Spleen (tissue), 11 donors: ENCODE data around the gene AADAT. TPM values are rescaled to one million over a fixed set of nuclear protein-coding genes. Genes with fewer than 3 reads are reported as not detected.
"Not testable (repeated sequence)": the region's sequence is repeated elsewhere in the genome, so short reads cannot be mapped to it uniquely, and the experiment has no call there.

Experiments
- DNase-seq: peaks from one replicate; pipeline ENCODE4 v3.0.0-alpha.2; 2020
- H3K27ac ChIP-seq, 8 donors: fragments of 200-600 bp; sonication (generic) in 7 of 8; 1 replicate in 4 of 8; 2 replicates in 4 of 8; pipeline versions ENCODE4 v1.5.0 to v1.8.0; 2016 to 2021; ENCODE audit warnings: inconsistent platforms in 4 of 8, mild to moderate bottlenecking in 4 of 8, moderate library complexity in 1 of 8
- H3K27me3 ChIP-seq, 7 donors: fragments of 200-600 bp; sonication (generic) in 6 of 7; replicated peaks in 1 of 7; 1 replicate in 4 of 7; 2 replicates in 3 of 7; pipeline versions ENCODE4 v1.5.0 to v1.8.0; 2016 to 2021; ENCODE audit warnings: inconsistent platforms in 3 of 7, mild to moderate bottlenecking in 1 of 7
- H3K36me3 ChIP-seq, 6 donors: fragments of 200-600 bp; sonication (generic) in 5 of 6; 1 replicate in 4 of 6; 2 replicates in 2 of 6; pipeline versions ENCODE4 v1.5.0 to v1.8.0; 2016 to 2021; ENCODE audit warnings: inconsistent platforms in 2 of 6
- H3K4me1 ChIP-seq, 6 donors: fragments of 200-600 bp; sonication (generic) in 5 of 6; 1 replicate in 3 of 6; 2 replicates in 3 of 6; pipeline versions ENCODE4 v1.5.0 to v1.8.0; 2016 to 2021; ENCODE audit warnings: inconsistent platforms in 3 of 6
- H3K4me3 ChIP-seq, 8 donors: fragments of 200-600 bp; sonication (generic) in 7 of 8; 1 replicate in 4 of 8; 2 replicates in 4 of 8; pipeline versions ENCODE4 v1.5.0 to v1.8.0; 2016 to 2021; ENCODE audit warnings: inconsistent platforms in 4 of 8, mild to moderate bottlenecking in 4 of 8, moderate library complexity in 2 of 8
- H3K9me3 ChIP-seq, 8 donors: fragments of 200-600 bp; sonication (generic) in 7 of 8; 1 replicate in 4 of 8; 2 replicates in 4 of 8; pipeline versions ENCODE4 v1.5.0 to v1.8.0; 2016 to 2021; ENCODE audit warnings: inconsistent platforms in 4 of 8
- CTCF ChIP-seq, 11 experiments: fragments of 200-600 bp in 7 of 11; fragments of 450-650 bp in 4 of 11; sonication (generic) in 4 of 11; IDR thresholded peaks in 8 of 11; conservative IDR thresholded peaks in 3 of 11; 1 replicate in 7 of 11; 2 replicates in 4 of 11; pipeline versions ENCODE4 v1.4.0 to v1.8.0; 2016 to 2021; ENCODE audit warnings: antibody characterized with exemption in 11 of 11, inconsistent platforms in 4 of 11, mild to moderate bottlenecking in 1 of 11
- POLR2A ChIP-seq, 3 donors: fragments of 450-650 bp; IDR thresholded peaks; one replicate each; pipeline ENCODE4 v1.5.1; 2017; ENCODE audit warnings: antibody characterized with exemption in 3 of 3, mild to moderate bottlenecking in 1 of 3
- POLR2AphosphoS5 ChIP-seq, 3 donors: sonication (generic); formaldehyde crosslinking; IDR thresholded peaks; one replicate each; pipeline ENCODE4 v1.5.1; 2017; ENCODE audit warnings: antibody characterized with exemption in 3 of 3
- WGBS, 5 donors: extraction: QIAGEN DNeasy Blood & Tissue Kit in 3 of 5; methylation state at CpG; one replicate each; pipeline versions ENCODE4 v1.1.5 to v1.1.7; 2013 to 2018; 5-methylcytosine and 5-hydroxymethylcytosine counted together
- intact Hi-C: fragments of 100-400 bp; cut with DNase I; formaldehyde crosslinking; loops from one replicate; pipeline ENCODE4 v1.15.0; 2023; ENCODE audit warnings: low total_unique reads
- polyA plus RNA-seq, 3 donors: library from polyadenylated mRNA; stranded (reverse); fragments of 200-250 nt; gene quantifications; one replicate each; pipeline ENCODE4 v1.2.1, GENCODE V29; 2013
- total RNA-seq, 7 donors: library from RNA; depleted of rRNA in 3 of 7; stranded (reverse); fragments of >200 nt in 3 of 7; fragmentation: NEBNext Ultra II Directional in 4 of 7; extraction: Animal tissue kit (Norgen Biotek cat#: 25700) in 4 of 7; gene quantifications; one replicate each; pipeline versions ENCODE4 v1.1.0 to v1.2.1, GENCODE V29; 2016 to 2021
- donor health status: healthy with polysubstance abuse.
- donor health status: DM: no; HTN: no; CAD: no; lungs with moderate emphysema.
- donor health status: DM: no; HTN: no; CAD: no.
- donor health status: Bipolar disorder and iron deficiency.
- donor health status: healthy.
- donor health status: DM: no; HTN: no; CAD: no.
- donor health status: DM: yes; HTN: yes; CAD: no.

Gene AADAT
- total and polyA plus RNA-seq, 10 donors: 0.89 to 5.0 (median 1.4) TPM

GRCh38 chr4:170122252-170122651, 32.5 kb upstream of the AADAT start:
- Histone ChIP-seq H3K27ac (no peak overlapping the region), H3K4me1 (no peaks in the 10 kb centered on the region), H3K36me3 (no peaks in the 10 kb centered on the region), H3K9me3 (no peaks in the 10 kb centered on the region), H3K27me3 (no peaks in the 10 kb centered on the region), H3K4me3 (no peak overlapping the region)
- intact Hi-C loops: no loop called here
- DNase-seq: no peak
- TF ChIP-seq POLR2A (IDR thresholded peaks at IDR 0.05) (no peak), CTCF (IDR thresholded peaks at IDR 0.05 in 8 of 11, conservative IDR thresholded peaks at IDR 0.05 in 3 of 11) (no peak), POLR2AphosphoS5 (IDR thresholded peaks at IDR 0.05) (no peak)

- Histone ChIP-seq H3K36me3 (no peaks in the 10 kb centered on the region), H3K4me3 (no peak overlapping the region), H3K9me3 (no peaks in the 10 kb centered on the region), H3K27ac (no peak overlapping the region), H3K4me1 (no peaks in the 10 kb centered on the region), H3K27me3 (no peaks in the 10 kb centered on the region)
- 81 to 92% (median 83%) methylated on average over 4 of the region's 4 CpGs for WGBS, 5 donors
- TF ChIP-seq POLR2AphosphoS5 (IDR thresholded peaks at IDR 0.05): no peak
- no peak for TF ChIP-seq CTCF (IDR thresholded peaks at IDR 0.05 in 8 of 11, conservative IDR thresholded peaks at IDR 0.05 in 3 of 11)
- TF ChIP-seq POLR2A (IDR thresholded peaks at IDR 0.05): no peak
- DNase-seq: no peak
- intact Hi-C loops: no loop called here
Measured at GRCh38 chr4:170114636-170115035, 24.9 kb upstream of the AADAT start.

- WGBS, 5 donors: 28 to 52% (median 43%) methylated on average over 1 of the region's 1 CpG
- DNase-seq, H3K27ac ChIP-seq, H3K36me3 ChIP-seq, H3K4me1 ChIP-seq, H3K4me3 ChIP-seq, H3K27me3 ChIP-seq, intact Hi-C loops, H3K9me3 ChIP-seq: not testable (repeated sequence)
Measured at GRCh38 chr4:170114183-170114582, 24.4 kb upstream of the AADAT start.

DNA sequence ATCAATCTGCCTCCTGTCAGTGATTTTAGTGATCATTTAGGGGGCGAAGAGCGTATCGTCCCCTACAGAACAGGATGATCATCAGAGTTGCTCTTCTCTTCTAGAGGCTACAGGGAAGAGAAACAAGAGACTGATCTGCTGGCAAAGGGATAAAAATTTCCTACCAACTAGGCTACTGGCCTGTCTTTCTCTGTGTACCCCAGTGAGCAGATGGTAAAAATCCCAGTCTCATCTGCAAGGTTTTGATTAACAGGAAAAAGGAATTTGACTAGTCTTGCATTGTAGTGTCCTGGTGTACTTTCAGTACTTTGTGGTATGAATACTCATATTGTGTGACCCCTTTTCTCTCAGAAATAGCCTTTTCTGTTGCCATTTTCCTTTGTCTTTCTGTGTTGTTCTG, 21.8 kb upstream of the AADAT start:
- H3K27ac ChIP-seq: no peak overlapping the region
- no peak overlapping the region for H3K4me3 ChIP-seq
- 88 to 97% (median 92%) methylated on average over 3 of the region's 3 CpGs for WGBS, 5 donors
- intact Hi-C loops: no loop called here
- no peaks in the 10 kb centered on the region for H3K9me3 ChIP-seq
- TF ChIP-seq POLR2A (IDR thresholded peaks at IDR 0.05) (no peak), POLR2AphosphoS5 (IDR thresholded peaks at IDR 0.05) (no peak), CTCF (IDR thresholded peaks at IDR 0.05 in 8 of 11, conservative IDR thresholded peaks at IDR 0.05 in 3 of 11) (no peak)
- DNase-seq: no peak
- H3K36me3 ChIP-seq: no peaks in the 10 kb centered on the region
- no peaks in the 10 kb centered on the region for H3K27me3 ChIP-seq
- H3K4me1 ChIP-seq: no peaks in the 10 kb centered on the region

GRCh38 chr4:170111085-170111484, 21.3 kb upstream of the AADAT start:
- H3K4me1 ChIP-seq: no peaks in the 10 kb centered on the region
- DNase-seq: no peak
- no peaks in the 10 kb centered on the region for H3K27me3 ChIP-seq
- no peak overlapping the region for H3K27ac ChIP-seq
- no peak overlapping the region for H3K4me3 ChIP-seq
- intact Hi-C loops: no loop called here
- TF ChIP-seq POLR2AphosphoS5 (IDR thresholded peaks at IDR 0.05): no peak
- no peak for TF ChIP-seq POLR2A (IDR thresholded peaks at IDR 0.05)
- TF ChIP-seq CTCF (IDR thresholded peaks at IDR 0.05 in 8 of 11, conservative IDR thresholded peaks at IDR 0.05 in 3 of 11): no peak
- no peaks in the 10 kb centered on the region for H3K9me3 ChIP-seq
- H3K36me3 ChIP-seq: no peaks in the 10 kb centered on the region
- 73 to 83% (median 80%) methylated on average over 2 of the region's 2 CpGs for WGBS, 5 donors
